Measurements from ENCODE around the gene DDA1.

Gene DDA1

DNA sequence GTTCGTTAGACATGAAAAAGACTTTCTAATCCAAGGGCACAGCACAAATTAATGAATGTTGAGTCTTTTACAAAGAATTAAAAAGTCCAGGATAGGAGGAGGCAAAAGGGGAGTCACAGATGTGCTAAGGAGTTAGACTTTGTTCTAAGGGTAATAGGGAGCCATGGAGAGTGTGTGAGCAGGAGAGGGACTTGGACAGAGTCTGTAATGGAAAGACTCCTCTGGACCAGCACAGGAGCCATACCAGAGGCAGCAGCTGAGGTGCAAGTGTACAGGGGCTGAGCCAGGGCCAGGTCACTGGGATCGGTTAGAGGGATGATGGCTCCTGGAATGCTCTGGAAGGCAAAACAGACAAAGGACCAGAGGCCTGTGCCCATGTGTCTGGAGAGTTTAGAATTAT, 38.5 kb downstream of the DDA1 start:
- Histone ChIP-seq H3K27ac (replicated peaks) (no peak overlapping the region), H3K27me3 (ENCODE audit: insufficient read depth, poor library complexity, severe bottlenecking) (peaks cover 22% of the 10 kb centered on the region), H3K4me3 (replicated peaks; ENCODE audit: insufficient read depth, low read length) (no peak overlapping the region)
- TF ChIP-seq, protein P1, sequence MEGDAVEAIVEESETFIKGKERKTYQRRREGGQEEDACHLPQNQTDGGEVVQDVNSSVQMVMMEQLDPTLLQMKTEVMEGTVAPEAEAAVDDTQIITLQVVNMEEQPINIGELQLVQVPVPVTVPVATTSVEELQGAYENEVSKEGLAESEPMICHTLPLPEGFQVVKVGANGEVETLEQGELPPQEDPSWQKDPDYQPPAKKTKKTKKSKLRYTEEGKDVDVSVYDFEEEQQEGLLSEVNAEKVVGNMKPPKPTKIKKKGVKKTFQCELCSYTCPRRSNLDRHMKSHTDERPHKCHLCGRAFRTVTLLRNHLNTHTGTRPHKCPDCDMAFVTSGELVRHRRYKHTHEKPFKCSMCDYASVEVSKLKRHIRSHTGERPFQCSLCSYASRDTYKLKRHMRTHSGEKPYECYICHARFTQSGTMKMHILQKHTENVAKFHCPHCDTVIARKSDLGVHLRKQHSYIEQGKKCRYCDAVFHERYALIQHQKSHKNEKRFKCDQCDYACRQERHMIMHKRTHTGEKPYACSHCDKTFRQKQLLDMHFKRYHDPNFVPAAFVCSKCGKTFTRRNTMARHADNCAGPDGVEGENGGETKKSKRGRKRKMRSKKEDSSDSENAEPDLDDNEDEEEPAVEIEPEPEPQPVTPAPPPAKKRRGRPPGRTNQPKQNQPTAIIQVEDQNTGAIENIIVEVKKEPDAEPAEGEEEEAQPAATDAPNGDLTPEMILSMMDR (IDR thresholded peaks at IDR 0.05; ENCODE audit: insufficient read depth, low read length) = no peak
- TF ChIP-seq POLR2AphosphoS5 (IDR thresholded peaks at IDR 0.05; ENCODE audit: low read depth) (no peak), GABPA (IDR thresholded peaks at IDR 0.05; ENCODE audit: low read depth) (no peak), SPI1 (IDR thresholded peaks at IDR 0.05; ENCODE audit: borderline replicate concordance, low read depth) (no peak)
- TF ChIP-seq, protein P2, sequence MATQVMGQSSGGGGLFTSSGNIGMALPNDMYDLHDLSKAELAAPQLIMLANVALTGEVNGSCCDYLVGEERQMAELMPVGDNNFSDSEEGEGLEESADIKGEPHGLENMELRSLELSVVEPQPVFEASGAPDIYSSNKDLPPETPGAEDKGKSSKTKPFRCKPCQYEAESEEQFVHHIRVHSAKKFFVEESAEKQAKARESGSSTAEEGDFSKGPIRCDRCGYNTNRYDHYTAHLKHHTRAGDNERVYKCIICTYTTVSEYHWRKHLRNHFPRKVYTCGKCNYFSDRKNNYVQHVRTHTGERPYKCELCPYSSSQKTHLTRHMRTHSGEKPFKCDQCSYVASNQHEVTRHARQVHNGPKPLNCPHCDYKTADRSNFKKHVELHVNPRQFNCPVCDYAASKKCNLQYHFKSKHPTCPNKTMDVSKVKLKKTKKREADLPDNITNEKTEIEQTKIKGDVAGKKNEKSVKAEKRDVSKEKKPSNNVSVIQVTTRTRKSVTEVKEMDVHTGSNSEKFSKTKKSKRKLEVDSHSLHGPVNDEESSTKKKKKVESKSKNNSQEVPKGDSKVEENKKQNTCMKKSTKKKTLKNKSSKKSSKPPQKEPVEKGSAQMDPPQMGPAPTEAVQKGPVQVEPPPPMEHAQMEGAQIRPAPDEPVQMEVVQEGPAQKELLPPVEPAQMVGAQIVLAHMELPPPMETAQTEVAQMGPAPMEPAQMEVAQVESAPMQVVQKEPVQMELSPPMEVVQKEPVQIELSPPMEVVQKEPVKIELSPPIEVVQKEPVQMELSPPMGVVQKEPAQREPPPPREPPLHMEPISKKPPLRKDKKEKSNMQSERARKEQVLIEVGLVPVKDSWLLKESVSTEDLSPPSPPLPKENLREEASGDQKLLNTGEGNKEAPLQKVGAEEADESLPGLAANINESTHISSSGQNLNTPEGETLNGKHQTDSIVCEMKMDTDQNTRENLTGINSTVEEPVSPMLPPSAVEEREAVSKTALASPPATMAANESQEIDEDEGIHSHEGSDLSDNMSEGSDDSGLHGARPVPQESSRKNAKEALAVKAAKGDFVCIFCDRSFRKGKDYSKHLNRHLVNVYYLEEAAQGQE (IDR thresholded peaks at IDR 0.05; ENCODE audit: insufficient replicate concordance, low read depth) = no peak
- DNase-seq (ENCODE audit: low read depth in 1 of 2, low spot score in 1 of 2) = no peak

DNA sequence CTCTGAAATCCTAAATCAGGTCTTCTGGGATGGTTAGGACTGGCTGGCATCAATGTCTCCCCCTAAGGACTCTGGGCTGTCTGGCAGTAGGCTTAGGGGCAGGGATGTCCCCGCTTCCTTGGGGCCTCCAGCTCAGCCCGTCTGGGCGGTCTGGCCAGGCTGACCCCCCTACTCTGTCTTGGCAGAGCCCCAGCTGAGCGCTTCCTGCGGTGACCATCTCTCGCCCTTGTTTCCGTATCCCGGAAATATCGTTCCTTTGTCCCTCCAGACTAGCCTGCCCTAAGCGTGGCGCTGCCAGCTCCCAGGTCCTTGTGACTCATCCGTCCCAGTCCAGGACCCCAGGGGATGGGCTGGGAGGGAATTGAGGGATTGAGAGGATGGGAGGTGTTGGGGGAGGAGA, 39.3 kb downstream of the DDA1 start:
- Histone ChIP-seq H3K4me3 (replicated peaks; ENCODE audit: insufficient read depth, low read length) (no peak overlapping the region), H3K27me3 (ENCODE audit: insufficient read depth, poor library complexity, severe bottlenecking) (peaks cover 22% of the 10 kb centered on the region), H3K27ac (replicated peaks) (no peak overlapping the region)
- no peak for TF ChIP-seq POLR2AphosphoS5 (IDR thresholded peaks at IDR 0.05; ENCODE audit: low read depth)
- TF ChIP-seq, protein P2 (IDR thresholded peaks at IDR 0.05; ENCODE audit: insufficient replicate concordance, low read depth) = no peak
- no peak for TF ChIP-seq GABPA (IDR thresholded peaks at IDR 0.05; ENCODE audit: low read depth)
- TF ChIP-seq SPI1 (IDR thresholded peaks at IDR 0.05; ENCODE audit: borderline replicate concordance, low read depth) = no peak
- TF ChIP-seq, protein P1 (IDR thresholded peaks at IDR 0.05; ENCODE audit: insufficient read depth, low read length) = no peak
- no peak for DNase-seq (ENCODE audit: low read depth in 1 of 2, low spot score in 1 of 2)

DNA sequence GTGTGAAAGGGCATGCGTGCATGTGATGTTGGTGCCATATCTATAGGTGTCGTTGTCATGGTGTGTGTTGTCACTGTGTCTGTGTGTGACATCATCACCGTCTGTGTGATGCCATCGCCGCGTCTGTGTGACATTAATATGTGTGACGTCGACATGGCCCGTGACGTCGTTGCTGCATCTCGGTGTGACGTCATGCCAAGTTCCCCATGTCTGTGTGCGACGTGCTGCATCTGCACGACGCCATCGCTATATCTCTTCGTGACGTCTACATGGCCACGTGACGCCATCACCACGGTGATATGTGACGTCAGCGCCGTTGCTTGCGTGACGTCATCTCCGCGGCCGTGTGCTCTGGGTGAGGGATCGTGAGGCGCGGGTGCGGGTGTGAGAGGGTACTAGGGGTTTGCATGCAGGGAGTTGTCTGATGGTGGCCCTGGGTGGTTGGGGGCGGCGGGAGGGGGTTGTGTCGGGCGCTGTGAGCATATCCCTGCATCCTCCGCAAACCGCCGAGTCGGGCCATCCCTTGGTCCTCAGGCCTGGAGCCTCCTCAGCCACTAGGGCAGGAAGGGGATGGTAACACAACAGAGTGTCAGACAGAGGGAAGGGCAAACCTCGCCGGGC, 42.6 kb downstream of the DDA1 start:
- Histone ChIP-seq H3K27ac (replicated peaks) (no peak overlapping the region), H3K27me3 (ENCODE audit: insufficient read depth, poor library complexity, severe bottlenecking) (peaks cover 22% of the 10 kb centered on the region), H3K4me3 (replicated peaks; ENCODE audit: insufficient read depth, low read length) (no peak overlapping the region)
- TF ChIP-seq, protein P1 (IDR thresholded peaks at IDR 0.05; ENCODE audit: insufficient read depth, low read length) = no peak
- TF ChIP-seq SPI1 (IDR thresholded peaks at IDR 0.05; ENCODE audit: borderline replicate concordance, low read depth) (no peak), GABPA (IDR thresholded peaks at IDR 0.05; ENCODE audit: low read depth) (no peak), POLR2AphosphoS5 (IDR thresholded peaks at IDR 0.05; ENCODE audit: low read depth) (no peak)
- TF ChIP-seq, protein P2 (IDR thresholded peaks at IDR 0.05; ENCODE audit: insufficient replicate concordance, low read depth) = no peak
- no peak for DNase-seq (ENCODE audit: low read depth in 1 of 2, low spot score in 1 of 2)

Data from HL-60 (cell line).